CD4-positive, alpha-beta T cell treated with Interleukin-1 beta for 1 hour (primary cell): ENCODE results near the gene SLC6A14.

ENCODE experiments used
- DNase-seq, 2 donors: peaks; one replicate each; pipeline ENCODE4 v3.0.0-alpha.2; 2020 to 2022

Gene SLC6A14

GRCh38 chrX:116436358-116436816 lies at the start of gene SLC6A14:
Gene SLC6A14, plus strand, starts transcription at chrX:116436606. Its CDS starts 104 bp downstream, at chrX:116436710.
- DNase-seq: no peak

- no peak for DNase-seq
Measured at GRCh38 chrX:116395752-116396151, 40.7 kb upstream of the SLC6A14 start.

- no peak for DNase-seq
Measured at GRCh38 chrX:116399681-116400080, 36.7 kb upstream of the SLC6A14 start.

- DNase-seq: no peak
Measured at GRCh38 chrX:116409219-116409618, 27.2 kb upstream of the SLC6A14 start.

GRCh38 chrX:116413273-116413672 lies 23.1 kb upstream of the SLC6A14 start:
- no peak for DNase-seq

GRCh38 chrX:116417214-116417613 lies 19.2 kb upstream of the SLC6A14 start:
- DNase-seq: no peak

GRCh38 chrX:116417968-116418367 lies 18.4 kb upstream of the SLC6A14 start:
- no peak for DNase-seq

GRCh38 chrX:116427978-116428377 lies 8.4 kb upstream of the SLC6A14 start:
- no peak for DNase-seq

GRCh38 chrX:116435597-116435996 lies 809 bp upstream of the SLC6A14 start:
- no peak for DNase-seq

GRCh38 chrX:116449156-116449555 lies 12.8 kb downstream of the SLC6A14 start:
- no peak for DNase-seq

- no peak for DNase-seq
Measured at GRCh38 chrX:116462822-116463221, 26.4 kb downstream of the SLC6A14 start, which contains the start of gene CT83. Gene CT83, minus strand, starts transcription at chrX:116462976. Its CDS starts 120 bp downstream, at chrX:116462856.

- no peak for DNase-seq
Measured at GRCh38 chrX:116480059-116480458, 43.7 kb downstream of the SLC6A14 start.

GRCh38 chrX:116490104-116490503 lies 53.7 kb downstream of the SLC6A14 start:
- no peak for DNase-seq

- no peak for DNase-seq
Measured at GRCh38 chrX:116493271-116493670, 56.9 kb downstream of the SLC6A14 start.

- no peak for DNase-seq
Measured at GRCh38 chrX:116499780-116500179, 63.4 kb downstream of the SLC6A14 start.
